Caco-2 (cell line): ENCODE measurements around the gene SSTR5. TPM values are rescaled to one million over a fixed set of nuclear protein-coding genes. Genes with fewer than 3 reads are reported as not detected.

Experiments
- BruUV-seq: library from RNA; stranded (reverse); fragments of 400-500 nt; replicated peaks from 2 replicates; lab custom pipeline; 2021; lab: Mats Ljungman, UMichigan
- CTCF ChIA-PET: fragments of 300-600 bp; sonication (Branson Sonifier 250); formaldehyde crosslinking; loops from one replicate; lab custom pipeline; 2022; ENCODE audit warnings: antibody characterized with exemption; lab: Charles Lee
- POLR2A ChIA-PET: fragments of 300-600 bp; sonication (Branson Sonifier 250); formaldehyde crosslinking; loops from one replicate; lab custom pipeline; 2022; ENCODE audit warnings: antibody characterized with exemption; lab: Charles Lee
- DNase-seq, 2 experiments: peaks; one replicate each; pipeline versions ENCODE4 v3.0.0 to v3.0.0-alpha.2; 2020 to 2022
- H3K27me3 ChIP-seq: replicated peaks from 2 replicates; pipeline ENCODE4 v1.6.0; 2011; ENCODE audit warnings: low read length; ENCODE audit not compliant: control insufficient read depth, insufficient read depth
- H3K36me3 ChIP-seq: 2 replicates; pipeline ENCODE4 v1.5.1; 2011; ENCODE audit warnings: low read length; ENCODE audit not compliant: control insufficient read depth, insufficient read depth
- H3K4me1 ChIP-seq: fragments of 250-450 bp; sonication (Bioruptor Pico); 2 replicates; pipeline ENCODE4 v1.5.1; 2020; ENCODE audit warnings: mild to moderate bottlenecking
- H3K4me3 ChIP-seq: 2 replicates; pipeline ENCODE4 v1.5.1; 2011; ENCODE audit warnings: low read depth, mild to moderate bottlenecking, control low read depth, low read length
- H3K9me3 ChIP-seq: fragments of 250-450 bp; sonication (Bioruptor Pico); 2 replicates; pipeline ENCODE4 v1.5.1; 2020; ENCODE audit warnings: mild to moderate bottlenecking, moderate library complexity
- H3K27ac Mint-ChIP-seq: one replicate; pipeline ENCODE4 v1.8.0; 2022; ENCODE audit warnings: mixed read lengths; ENCODE audit not compliant: unreplicated experiment
- H3K27me3 Mint-ChIP-seq: one replicate; pipeline ENCODE4 v1.8.0; 2022; ENCODE audit warnings: mixed read lengths; ENCODE audit not compliant: insufficient read depth, unreplicated experiment
- H3K36me3 Mint-ChIP-seq: one replicate; pipeline ENCODE4 v1.8.0; 2022; ENCODE audit warnings: mild to moderate bottlenecking, mixed read lengths; ENCODE audit not compliant: insufficient read depth, unreplicated experiment
- H3K4me1 Mint-ChIP-seq: one replicate; pipeline ENCODE4 v1.8.0; 2022; ENCODE audit warnings: low read depth, mixed read lengths; ENCODE audit not compliant: unreplicated experiment
- H3K4me3 Mint-ChIP-seq: one replicate; pipeline ENCODE4 v1.8.0; 2022; ENCODE audit warnings: mild to moderate bottlenecking, moderate library complexity, mixed read lengths; ENCODE audit not compliant: unreplicated experiment
- H3K9me3 Mint-ChIP-seq: one replicate; pipeline ENCODE4 v1.8.0; 2022; ENCODE audit warnings: mixed read lengths; ENCODE audit not compliant: unreplicated experiment
- intact Hi-C: fragments of 100-400 bp; cut with micrococcal nuclease; formaldehyde crosslinking; loops from one replicate; pipeline ENCODE4 v1.10.0; 2022; ENCODE audit not compliant: unreplicated experiment
- total RNA-seq: library from RNA; stranded (reverse); gene quantifications from 2 replicates; pipeline ENCODE4 v1.2.3, GENCODE V29; 2022
- TF ChIP-seq, protein P1 (sequence below), 2 experiments: fragments of 200-600 bp in 1 of 2; IDR thresholded peaks; 1 replicate in 1 of 2; 2 replicates in 1 of 2; pipeline versions ENCODE4 v1.5.1 to v1.8.0; 2011 to 2022; ENCODE audit warnings: antibody characterized with exemption in 1 of 2, control low read depth in 1 of 2, inconsistent platforms in 1 of 2, low read depth in 1 of 2, low read length in 1 of 2, mild to moderate bottlenecking in 1 of 2, moderate library complexity in 1 of 2; ENCODE audit not compliant: insufficient read depth in 1 of 2, severe bottlenecking in 1 of 2, unreplicated experiment in 1 of 2

Gene SSTR5
- total RNA-seq, 1 experiment from 2014 or later, result 0.23 TPM

DNA sequence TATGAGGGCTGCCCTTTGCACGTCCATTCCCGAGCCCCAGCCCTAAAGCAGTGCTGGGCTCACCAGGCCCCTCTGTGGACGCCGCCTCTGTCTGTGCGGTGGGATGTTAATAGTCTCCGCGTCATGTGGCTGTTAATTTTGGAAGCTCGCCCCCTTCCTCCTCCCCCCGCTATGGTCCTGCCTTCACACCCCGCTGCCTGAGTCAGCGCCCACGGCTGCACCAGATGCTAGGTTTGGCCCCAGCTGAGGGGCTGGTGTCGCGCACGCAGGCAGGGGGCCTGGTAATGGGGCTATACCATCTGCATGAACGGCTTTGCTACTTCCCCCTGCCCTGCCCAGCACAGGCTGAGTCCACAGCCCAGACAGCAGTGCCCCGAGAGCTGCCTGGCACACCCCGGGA is 4.1 kb upstream of the SSTR5 start:
- H3K36me3 ChIP-seq, result no peaks in the 10 kb centered on the region
- TF ChIP-seq, protein P1, sequence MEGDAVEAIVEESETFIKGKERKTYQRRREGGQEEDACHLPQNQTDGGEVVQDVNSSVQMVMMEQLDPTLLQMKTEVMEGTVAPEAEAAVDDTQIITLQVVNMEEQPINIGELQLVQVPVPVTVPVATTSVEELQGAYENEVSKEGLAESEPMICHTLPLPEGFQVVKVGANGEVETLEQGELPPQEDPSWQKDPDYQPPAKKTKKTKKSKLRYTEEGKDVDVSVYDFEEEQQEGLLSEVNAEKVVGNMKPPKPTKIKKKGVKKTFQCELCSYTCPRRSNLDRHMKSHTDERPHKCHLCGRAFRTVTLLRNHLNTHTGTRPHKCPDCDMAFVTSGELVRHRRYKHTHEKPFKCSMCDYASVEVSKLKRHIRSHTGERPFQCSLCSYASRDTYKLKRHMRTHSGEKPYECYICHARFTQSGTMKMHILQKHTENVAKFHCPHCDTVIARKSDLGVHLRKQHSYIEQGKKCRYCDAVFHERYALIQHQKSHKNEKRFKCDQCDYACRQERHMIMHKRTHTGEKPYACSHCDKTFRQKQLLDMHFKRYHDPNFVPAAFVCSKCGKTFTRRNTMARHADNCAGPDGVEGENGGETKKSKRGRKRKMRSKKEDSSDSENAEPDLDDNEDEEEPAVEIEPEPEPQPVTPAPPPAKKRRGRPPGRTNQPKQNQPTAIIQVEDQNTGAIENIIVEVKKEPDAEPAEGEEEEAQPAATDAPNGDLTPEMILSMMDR (IDR thresholded peaks at IDR 0.05; ENCODE audit: insufficient read depth in 1 of 2, low read depth in 1 of 2, low read length in 1 of 2, severe bottlenecking in 1 of 2, unreplicated experiment in 1 of 2), result no peak
- BruUV-seq, result no TSS peak
- no peaks in the 10 kb centered on the region for H3K4me1 Mint-ChIP-seq
- no peaks in the 10 kb centered on the region for H3K9me3 ChIP-seq
- CTCF ChIA-PET, result no interaction called here
- POLR2A ChIA-PET, result no interaction called here
- H3K27me3 ChIP-seq, result no peaks in the 10 kb centered on the region
- H3K27ac Mint-ChIP-seq, result no peak overlapping the region
- H3K4me3 ChIP-seq, result no peak overlapping the region
- H3K27me3 Mint-ChIP-seq, result peaks cover 12% of the 10 kb centered on the region
- intact Hi-C loops, result no loop called here
- no peaks in the 10 kb centered on the region for H3K4me1 ChIP-seq
- no peak for DNase-seq
- H3K36me3 Mint-ChIP-seq, result peaks cover 5% of the 10 kb centered on the region
- H3K4me3 Mint-ChIP-seq, result no peak overlapping the region
- H3K9me3 Mint-ChIP-seq, result no peaks in the 10 kb centered on the region

DNA sequence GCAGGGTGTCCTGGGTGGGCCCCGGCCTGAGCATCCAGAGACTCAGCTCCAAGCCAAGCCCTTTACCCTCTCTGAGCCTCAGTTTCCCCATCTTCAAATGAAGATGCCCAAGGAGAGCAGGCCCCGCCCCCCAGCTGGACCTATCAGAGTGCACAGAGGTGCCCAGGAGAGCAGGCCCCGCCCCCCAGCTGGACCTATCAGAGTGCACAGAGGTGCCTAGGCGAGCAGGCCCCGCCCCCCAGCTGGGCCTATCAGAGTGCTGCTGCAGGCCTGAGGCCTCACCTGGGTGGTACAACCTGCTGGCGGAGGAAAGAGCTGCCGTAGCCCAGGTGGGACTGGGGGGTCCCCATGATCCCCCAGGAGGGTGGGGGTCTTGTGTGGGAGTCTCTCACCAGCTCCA is 3.4 kb upstream of the SSTR5 start:
- no peak overlapping the region for H3K4me3 ChIP-seq
- TF ChIP-seq, protein P1 (IDR thresholded peaks at IDR 0.05; ENCODE audit: insufficient read depth in 1 of 2, low read depth in 1 of 2, low read length in 1 of 2, severe bottlenecking in 1 of 2, unreplicated experiment in 1 of 2), result no peak
- Mint-ChIP-seq H3K4me3 (no peak overlapping the region), H3K36me3 (peaks cover 5% of the 10 kb centered on the region), H3K27ac (no peak overlapping the region), H3K4me1 (no peaks in the 10 kb centered on the region), H3K27me3 (peaks cover 9% of the 10 kb centered on the region), H3K9me3 (no peaks in the 10 kb centered on the region)
- H3K9me3 ChIP-seq, result no peaks in the 10 kb centered on the region
- no TSS peak for BruUV-seq
- H3K4me1 ChIP-seq, result no peaks in the 10 kb centered on the region
- H3K36me3 ChIP-seq, result no peaks in the 10 kb centered on the region
- intact Hi-C loops, result no loop called here
- DNase-seq, result no peak
- no peaks in the 10 kb centered on the region for H3K27me3 ChIP-seq
- CTCF ChIA-PET, result no interaction called here
- POLR2A ChIA-PET, result no interaction called here

DNA sequence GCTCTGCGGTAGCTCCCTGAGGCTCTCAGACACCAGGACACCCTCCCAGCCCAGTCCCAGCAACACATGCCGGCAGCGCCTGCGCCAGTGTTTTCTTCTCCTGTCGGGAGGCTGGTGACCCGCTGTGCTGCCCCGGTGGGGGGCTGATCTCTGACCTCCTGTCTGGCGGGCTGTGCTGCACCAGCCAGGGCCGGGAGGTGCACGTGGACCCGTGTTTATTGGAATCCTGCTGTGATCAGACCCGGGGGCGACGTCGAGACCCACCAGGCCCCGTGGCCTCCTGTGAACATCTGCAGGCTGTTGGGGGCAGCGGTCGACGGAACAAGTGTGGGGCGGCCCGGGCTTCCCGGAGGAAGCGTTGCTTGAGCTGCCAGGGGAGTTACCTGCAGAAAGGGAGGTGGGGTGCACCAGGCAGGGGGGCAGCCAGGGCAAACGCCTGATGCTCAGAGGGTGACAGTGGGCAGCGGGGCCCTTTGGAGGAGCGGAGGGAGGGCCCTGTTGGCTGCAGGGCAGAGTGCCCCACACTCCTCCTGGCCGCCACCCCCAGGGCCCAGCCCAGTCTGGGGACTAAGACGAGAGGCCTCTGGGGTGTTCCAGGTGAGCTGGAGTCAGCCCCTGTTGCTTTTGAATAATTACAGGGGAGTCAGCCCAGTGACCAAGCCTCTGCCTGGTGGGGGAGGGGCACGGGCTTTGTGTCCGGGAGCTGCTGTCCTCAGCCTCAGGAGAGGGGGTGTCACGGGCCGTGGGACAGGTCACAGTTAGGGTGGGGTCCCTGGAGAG is 2.3 kb upstream of the SSTR5 start:
- DNase-seq, result no peak
- H3K27me3 ChIP-seq, result no peaks in the 10 kb centered on the region
- H3K36me3 Mint-ChIP-seq, result peaks cover 5% of the 10 kb centered on the region
- no peak overlapping the region for H3K4me3 Mint-ChIP-seq
- BruUV-seq, result no TSS peak
- no peaks in the 10 kb centered on the region for H3K9me3 Mint-ChIP-seq
- H3K4me1 ChIP-seq, result no peaks in the 10 kb centered on the region
- H3K36me3 ChIP-seq, result no peaks in the 10 kb centered on the region
- H3K4me1 Mint-ChIP-seq, result no peaks in the 10 kb centered on the region
- H3K27me3 Mint-ChIP-seq, result peaks cover 7% of the 10 kb centered on the region
- no peaks in the 10 kb centered on the region for H3K9me3 ChIP-seq
- no peak overlapping the region for H3K27ac Mint-ChIP-seq
- CTCF ChIA-PET, result interaction anchor here (0.6 kb wide), 1 partner anchor 13 kb away, joined by 3 read pairs; no protein-coding TSS in a partner anchor
- no peak overlapping the region for H3K4me3 ChIP-seq
- POLR2A ChIA-PET, result no interaction called here
- TF ChIP-seq, protein P1 (IDR thresholded peaks at IDR 0.05; ENCODE audit: insufficient read depth in 1 of 2, low read depth in 1 of 2, low read length in 1 of 2, severe bottlenecking in 1 of 2, unreplicated experiment in 1 of 2), result no peak
- intact Hi-C loops, result no loop called here
